IMR-90 (cell line): ENCODE results near the gene C10orf90. TPM values are rescaled to one million over a fixed set of nuclear protein-coding genes. Genes with fewer than 3 reads are reported as not detected.

ENCODE experiments used
- ATAC-seq: fragments of 200-7000 bp; cut with Tn5 transposase; 2 replicates; pipeline ENCODE4 v1.9.1; 2020; ENCODE audit warnings: low read depth, mild to moderate bottlenecking, moderate library complexity
- BruUV-seq: library from RNA; stranded (reverse); fragments of 400-500 nt; replicated peaks from 2 replicates; lab custom pipeline; 2021; lab: Mats Ljungman, UMichigan
- CTCF ChIA-PET: fragments of 300-600 bp; formaldehyde crosslinking; extraction: SDS; loops from one replicate; lab custom pipeline; 2021; ENCODE audit warnings: antibody characterized with exemption; lab: Yijun Ruan, JAX
- POLR2A ChIA-PET: fragments of 300-600 bp; sonication (Branson Sonifier 250); formaldehyde crosslinking; loops from one replicate; lab custom pipeline; 2022; ENCODE audit warnings: antibody characterized with exemption; ENCODE audit not compliant: unreplicated experiment; lab: Charles Lee
- DNase-seq: peaks from one replicate; pipeline ENCODE4 v3.0.0; 2013
- H2AFZ ChIP-seq: replicated peaks from 2 replicates; pipeline ENCODE3; 2013; ENCODE audit warnings: low read length, mild to moderate bottlenecking; ENCODE audit not compliant: poor library complexity
- H2AK5ac ChIP-seq: 2 replicates; pipeline ENCODE4 v1.6.1; 2013; ENCODE audit warnings: low read depth, low read length, inconsistent platforms
- H2AK9ac ChIP-seq: replicated peaks from 2 replicates; pipeline ENCODE3; 2013; ENCODE audit warnings: mild to moderate bottlenecking, low read depth, low read length, moderate library complexity; ENCODE audit not compliant: poor library complexity
- H2BK120ac ChIP-seq: 2 replicates; pipeline ENCODE4 v1.6.1; 2013; ENCODE audit warnings: low read depth, low read length, inconsistent platforms
- H2BK15ac ChIP-seq: 3 replicates; pipeline ENCODE4 v1.6.1; 2013; ENCODE audit warnings: low read depth, low read length, inconsistent platforms
- H2BK20ac ChIP-seq: 2 replicates; pipeline ENCODE4 v1.6.1; 2013; ENCODE audit warnings: low read depth, mild to moderate bottlenecking, inconsistent platforms, low read length, moderate library complexity
- H2BK5ac ChIP-seq: 2 replicates; pipeline ENCODE4 v1.6.1; 2013; ENCODE audit warnings: mild to moderate bottlenecking, low read depth, low read length, inconsistent platforms; ENCODE audit not compliant: poor library complexity, severe bottlenecking
- H3K14ac ChIP-seq: replicated peaks from 2 replicates; pipeline ENCODE4 v1.6.1; 2013; ENCODE audit warnings: low read depth, low read length, inconsistent platforms
- H3K18ac ChIP-seq: 2 replicates; pipeline ENCODE4 v1.6.1; 2013; ENCODE audit warnings: low read depth, low read length, control low read depth
- H3K23ac ChIP-seq: 2 replicates; pipeline ENCODE4 v1.6.1; 2013; ENCODE audit warnings: low read depth, low read length, inconsistent platforms
- H3K27ac ChIP-seq: 2 replicates; pipeline ENCODE4 v1.5.1; 2013; ENCODE audit warnings: mild to moderate bottlenecking, control low read depth, low read length; ENCODE audit not compliant: insufficient read depth
- H3K27me3 ChIP-seq: 2 replicates; pipeline ENCODE4 v1.6.1; 2013; ENCODE audit warnings: low read length; ENCODE audit not compliant: control insufficient read depth, insufficient read depth
- H3K36me3 ChIP-seq: 2 replicates; pipeline ENCODE4 v1.6.1; 2013; ENCODE audit warnings: low read length, mixed read lengths; ENCODE audit not compliant: control insufficient read depth, insufficient read depth
- H3K4ac ChIP-seq: 2 replicates; pipeline ENCODE4 v1.6.1; 2013; ENCODE audit warnings: low read depth, low read length, inconsistent platforms
- H3K4me1 ChIP-seq: 2 replicates; pipeline ENCODE4 v1.6.1; 2013; ENCODE audit warnings: low read length, mixed read lengths; ENCODE audit not compliant: control insufficient read depth, insufficient read depth
- H3K4me2 ChIP-seq: 2 replicates; pipeline ENCODE4 v1.6.1; 2013; ENCODE audit warnings: low read depth, mild to moderate bottlenecking, control low read depth, low read length, moderate library complexity
- H3K4me3 ChIP-seq: 2 replicates; pipeline ENCODE4 v1.5.1; 2013; ENCODE audit warnings: low read depth, mild to moderate bottlenecking, control low read depth, low read length, moderate library complexity; ENCODE audit not compliant: insufficient read depth
- H3K56ac ChIP-seq: 2 replicates; pipeline ENCODE4 v1.6.1; 2013; ENCODE audit warnings: low read length, inconsistent platforms; ENCODE audit not compliant: insufficient read depth; ENCODE audit errors: extremely low read depth
- H3K79me1 ChIP-seq, 2 experiments: 2 replicates each; pipeline ENCODE4 v1.6.1; 2013; ENCODE audit warnings: low read length in 2 of 2, inconsistent platforms in 1 of 2, low read depth in 1 of 2
- H3K9ac ChIP-seq: 2 replicates; pipeline ENCODE4 v1.6.1; 2013; ENCODE audit warnings: low read depth, low read length, control low read depth
- H3K9me1 ChIP-seq: 2 replicates; pipeline ENCODE4 v1.6.1; 2013; ENCODE audit warnings: low read length, inconsistent platforms; ENCODE audit not compliant: insufficient read depth
- H3K9me3 ChIP-seq: 2 replicates; pipeline ENCODE4 v1.6.1; 2013; ENCODE audit warnings: low read length; ENCODE audit not compliant: control insufficient read depth, insufficient read depth
- H4K20me1 ChIP-seq: 2 replicates; pipeline ENCODE4 v1.6.1; 2013; ENCODE audit warnings: low read length, inconsistent platforms; ENCODE audit not compliant: insufficient read depth
- H4K5ac ChIP-seq: 2 replicates; pipeline ENCODE4 v1.6.1; 2013; ENCODE audit warnings: mild to moderate bottlenecking, low read depth, low read length, control low read depth
- H4K8ac ChIP-seq, 2 experiments: 2 replicates each; pipeline ENCODE4 v1.6.1; 2013; ENCODE audit warnings: low read depth in 2 of 2, low read length in 2 of 2, control low read depth in 1 of 2, inconsistent platforms in 1 of 2
- H4K91ac ChIP-seq: 2 replicates; pipeline ENCODE4 v1.6.1; 2013; ENCODE audit warnings: low read depth, low read length, inconsistent platforms; ENCODE audit not compliant: insufficient read depth
- BHLHE40 ChIP-seq: fragments of 150-350 bp; IDR thresholded peaks from 2 replicates; pipeline ENCODE4 v1.6.1; 2016; ENCODE audit warnings: mild to moderate bottlenecking, low read depth, low read length
- CEBPB ChIP-seq: IDR thresholded peaks from 2 replicates; pipeline ENCODE4 v1.6.1; 2012; ENCODE audit warnings: low read depth, low read length, improper control_type of control experiment
- CHD1 ChIP-seq: IDR thresholded peaks from 2 replicates; pipeline ENCODE4 v1.6.1; 2012; ENCODE audit warnings: low read depth, low read length, improper control_type of control experiment
- FOS ChIP-seq: fragments of 150-350 bp; IDR thresholded peaks from 2 replicates; pipeline ENCODE4 v1.6.1; 2016; ENCODE audit warnings: low read depth, low read length
- MAZ ChIP-seq: IDR thresholded peaks from 2 replicates; pipeline ENCODE4 v1.6.1; 2012; ENCODE audit warnings: low read depth, mild to moderate bottlenecking, low read length, improper control_type of control experiment, moderate library complexity, borderline replicate concordance
- MXI1 ChIP-seq: IDR thresholded peaks from 2 replicates; pipeline ENCODE4 v1.6.1; 2012; ENCODE audit warnings: low read depth, mild to moderate bottlenecking, low read length, moderate library complexity, borderline replicate concordance
- NFE2L2 ChIP-seq: fragments of 150-350 bp; IDR thresholded peaks from 2 replicates; pipeline ENCODE4 v1.6.1; 2016; ENCODE audit warnings: low read depth, mild to moderate bottlenecking, low read length
- POLR2A ChIP-seq: IDR thresholded peaks from 2 replicates; pipeline ENCODE4 v1.6.1; 2012; ENCODE audit warnings: mild to moderate bottlenecking, low read depth, low read length
- RAD21 ChIP-seq: IDR thresholded peaks from 2 replicates; pipeline ENCODE4 v1.6.1; 2012; ENCODE audit warnings: low read length, improper control_type of control experiment
- RCOR1 ChIP-seq: IDR thresholded peaks from 2 replicates; pipeline ENCODE4 v1.6.1; 2012; ENCODE audit warnings: mild to moderate bottlenecking, low read length, improper control_type of control experiment; ENCODE audit not compliant: insufficient replicate concordance
- SMC3 ChIP-seq: fragments of 150-350 bp; IDR thresholded peaks from 2 replicates; pipeline ENCODE4 v1.6.1; 2016; ENCODE audit warnings: low read depth, mild to moderate bottlenecking, antibody characterized with exemption, low read length, moderate library complexity
- WGBS, 2 experiments: methylation state at CpG; one replicate each; pipeline versions ENCODE4 v1.1.5 to v1.1.7; 2013; ENCODE audit warnings: missing lambda C conversion rate in 2 of 2; ENCODE audit not compliant: insufficient read length in 1 of 2; ENCODE audit errors: extremely low coverage in 2 of 2; 5-methylcytosine and 5-hydroxymethylcytosine counted together
- dilution Hi-C: fragments of 300-500 bp; cut with HindIII; formaldehyde crosslinking; loops from one replicate; pipeline ENCODE4 v1.14.3; 2018; ENCODE audit warnings: low sequenced_read_pairs; ENCODE audit not compliant: unreplicated experiment
- in situ Hi-C: fragments of 300-500 bp; cut with MboI; formaldehyde crosslinking; loops from 3 replicates; pipeline ENCODE4 v1.14.3; 2019; ENCODE audit warnings: low sequenced_read_pairs, inconsistent platforms, mixed read lengths
- intact Hi-C: fragments of 100-400 bp; cut with micrococcal nuclease; formaldehyde crosslinking; loops from 2 replicates; pipeline ENCODE4 v1.10.0; 2022
- polyA plus RNA-seq, 3 experiments: library from polyadenylated mRNA; depleted of rRNA; stranded (reverse); fragments of >200 nt; gene quantifications; 2 replicates each; pipeline ENCODE4 v1.2.3, GENCODE V29; 2012; ENCODE audit warnings: low replicate concordance in 1 of 3
- total RNA-seq: library from RNA; depleted of rRNA; stranded (reverse); fragments of >200 nt; gene quantifications from 2 replicates; pipeline ENCODE4 v1.2.3, GENCODE V29; 2012
- TF ChIP-seq, protein P1 (sequence below): fragments of 150-350 bp; IDR thresholded peaks from 2 replicates; pipeline ENCODE4 v1.6.1; 2017; ENCODE audit warnings: mild to moderate bottlenecking, antibody characterized with exemption, low read length, low read depth
- TF ChIP-seq, protein P2 (sequence below): conservative IDR thresholded peaks from 2 replicates; pipeline ENCODE4 v1.5.1; 2012; ENCODE audit warnings: mild to moderate bottlenecking, low read depth, low read length, improper control_type of control experiment

C10orf90 gene
- total and polyA plus RNA-seq, 2 of the 4 experiments (the other 2 are of a cell fraction): 0.05 to 0.18 TPM

DNA sequence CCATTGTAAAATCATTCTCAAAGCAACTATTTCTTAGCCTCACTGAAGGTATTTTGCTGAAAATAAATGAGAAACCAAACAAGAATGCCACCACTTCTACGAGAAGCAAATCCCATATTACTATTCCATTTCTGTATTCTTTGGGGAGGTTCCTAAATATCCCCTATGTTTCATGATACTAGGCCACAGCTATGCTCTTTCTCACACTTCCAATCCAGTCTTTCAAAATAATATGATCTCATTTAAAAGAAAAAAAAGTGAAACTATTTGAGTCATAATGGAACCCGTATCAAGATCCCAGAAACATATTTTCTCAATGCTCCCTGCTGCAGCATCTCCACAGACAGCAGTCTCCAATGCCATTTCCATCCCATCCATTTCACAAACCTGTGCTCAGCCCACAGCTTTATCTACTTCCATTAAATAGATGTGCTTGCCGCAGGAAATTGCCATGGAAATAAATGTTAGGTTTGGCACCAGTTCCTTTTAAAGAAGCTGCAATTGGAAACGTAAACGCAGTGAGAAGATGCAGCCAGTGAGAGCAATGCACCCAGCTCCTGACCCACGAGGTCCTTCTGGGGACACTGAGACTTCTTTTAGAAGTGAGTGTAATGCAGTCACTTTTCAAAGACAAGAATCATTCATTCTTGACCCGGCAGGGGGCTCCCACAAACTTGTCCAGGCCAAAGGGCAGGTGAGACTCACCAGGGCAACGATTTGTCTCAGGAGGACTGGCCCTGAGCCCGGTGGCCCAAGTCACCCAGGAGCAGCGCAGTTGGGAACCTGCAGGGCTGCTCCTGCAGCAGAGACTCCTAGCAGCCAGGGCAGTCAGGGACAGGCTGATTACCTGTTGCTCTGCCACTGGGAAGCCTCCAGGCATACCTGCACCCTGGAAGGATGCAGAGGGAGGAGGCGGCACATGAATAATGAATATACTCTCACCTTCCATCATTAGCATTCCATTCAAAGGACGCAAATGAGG is 99.6 kb downstream of the C10orf90 start:
- Histone ChIP-seq H4K8ac (no peak overlapping the region), H3K4me3 (no peak overlapping the region), H2BK20ac (no peak overlapping the region), H2AFZ (peak overlapping the region; percentile 26), H3K27ac (no peak overlapping the region), H3K56ac (no peak overlapping the region), H3K9me3 (no peaks in the 10 kb centered on the region), H3K4me2 (no peak overlapping the region), H3K4me1 (peaks cover 2% of the 10 kb centered on the region), H3K9me1 (no peaks in the 10 kb centered on the region; the same call in 1 of the 2 replicates), H3K9ac (no peak overlapping the region), H3K23ac (no peak overlapping the region), H3K18ac (no peak overlapping the region), H2BK15ac (no peak overlapping the region), H3K4ac (no peak overlapping the region), H3K79me1 (no peaks in the 10 kb centered on the region), H3K14ac (no peak overlapping the region), H4K20me1 (no peaks in the 10 kb centered on the region), H2AK5ac (no peak overlapping the region), H4K5ac (no peak overlapping the region), H2BK5ac (no peak overlapping the region), H2BK120ac (no peak overlapping the region), H4K91ac (no peak overlapping the region), H2AK9ac (no peak overlapping the region), H3K36me3 (no peaks in the 10 kb centered on the region), H3K27me3 (peaks cover 2% of the 10 kb centered on the region)
- WGBS, 2 experiments: 0% methylated on average over 1 of the region's 12 CpGs; no CpG with 5 or more reads in 1 of the 2 experiments
- dilution Hi-C loops: no loop called here
- in situ Hi-C loops: no loop called here
- ATAC-seq (no peak), DNase-seq (no peak)
- intact Hi-C loops: no loop called here
- ChIA-PET CTCF (no interaction called here), POLR2A (no interaction called here)
- no TSS peak for BruUV-seq
- TF ChIP-seq RAD21 (no peak), CEBPB (no peak), MXI1 (no peak), POLR2A (no peak), BHLHE40 (no peak), RCOR1 (no peak), NFE2L2 (no peak), CHD1 (no peak), FOS (no peak), MAZ (no peak), SMC3 (no peak)
- TF ChIP-seq, protein P1, sequence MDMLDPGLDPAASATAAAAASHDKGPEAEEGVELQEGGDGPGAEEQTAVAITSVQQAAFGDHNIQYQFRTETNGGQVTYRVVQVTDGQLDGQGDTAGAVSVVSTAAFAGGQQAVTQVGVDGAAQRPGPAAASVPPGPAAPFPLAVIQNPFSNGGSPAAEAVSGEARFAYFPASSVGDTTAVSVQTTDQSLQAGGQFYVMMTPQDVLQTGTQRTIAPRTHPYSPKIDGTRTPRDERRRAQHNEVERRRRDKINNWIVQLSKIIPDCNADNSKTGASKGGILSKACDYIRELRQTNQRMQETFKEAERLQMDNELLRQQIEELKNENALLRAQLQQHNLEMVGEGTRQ: no peak
- TF ChIP-seq, protein P2, sequence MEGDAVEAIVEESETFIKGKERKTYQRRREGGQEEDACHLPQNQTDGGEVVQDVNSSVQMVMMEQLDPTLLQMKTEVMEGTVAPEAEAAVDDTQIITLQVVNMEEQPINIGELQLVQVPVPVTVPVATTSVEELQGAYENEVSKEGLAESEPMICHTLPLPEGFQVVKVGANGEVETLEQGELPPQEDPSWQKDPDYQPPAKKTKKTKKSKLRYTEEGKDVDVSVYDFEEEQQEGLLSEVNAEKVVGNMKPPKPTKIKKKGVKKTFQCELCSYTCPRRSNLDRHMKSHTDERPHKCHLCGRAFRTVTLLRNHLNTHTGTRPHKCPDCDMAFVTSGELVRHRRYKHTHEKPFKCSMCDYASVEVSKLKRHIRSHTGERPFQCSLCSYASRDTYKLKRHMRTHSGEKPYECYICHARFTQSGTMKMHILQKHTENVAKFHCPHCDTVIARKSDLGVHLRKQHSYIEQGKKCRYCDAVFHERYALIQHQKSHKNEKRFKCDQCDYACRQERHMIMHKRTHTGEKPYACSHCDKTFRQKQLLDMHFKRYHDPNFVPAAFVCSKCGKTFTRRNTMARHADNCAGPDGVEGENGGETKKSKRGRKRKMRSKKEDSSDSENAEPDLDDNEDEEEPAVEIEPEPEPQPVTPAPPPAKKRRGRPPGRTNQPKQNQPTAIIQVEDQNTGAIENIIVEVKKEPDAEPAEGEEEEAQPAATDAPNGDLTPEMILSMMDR: no peak
